ENCODE results near the gene NOX3. TPM values are rescaled to one million over a fixed set of nuclear protein-coding genes. Genes with fewer than 3 reads are reported as not detected.
A peak's percentile ranks its signal among the peaks of the same experiment; 100 is the strongest.

Gene NOX3
- total and polyA plus RNA-seq, 2 experiments from 2014 or later = not detected

DNA sequence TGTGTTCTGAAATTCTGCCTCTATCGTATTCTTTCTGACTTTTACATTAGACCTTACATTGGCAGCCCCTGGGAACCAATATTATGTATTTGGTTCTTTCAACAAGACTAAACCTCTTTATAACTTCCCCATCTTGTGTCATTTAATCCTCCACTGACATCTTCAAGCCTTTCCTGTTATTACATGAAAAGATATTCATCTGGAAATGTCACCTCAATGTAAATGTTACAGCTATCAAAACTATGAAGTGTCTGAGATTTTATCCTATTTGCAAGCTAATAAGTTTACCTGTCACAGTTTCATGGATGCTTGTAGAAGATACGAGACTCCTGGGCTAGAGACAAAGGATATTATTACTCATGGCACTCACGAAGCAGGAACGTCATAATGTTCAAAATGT lies 43.9 kb upstream of the NOX3 start:
- no peaks in the 10 kb centered on the region for H3K79me2 ChIP-seq
- H2AFZ ChIP-seq = no peak overlapping the region

GRCh38 chr6:155498370-155498769 lies 42.7 kb upstream of the NOX3 start:
- Histone ChIP-seq H4K20me1 (ENCODE audit: insufficient read depth, poor library complexity, severe bottlenecking) (no peaks in the 10 kb centered on the region), H3K79me2 (no peaks in the 10 kb centered on the region), H3K4me3 (no peak overlapping the region), H3K9me3 (ENCODE audit: low read depth) (no peaks in the 10 kb centered on the region), H3K27ac (no peak overlapping the region), H3K36me3 (replicated peaks; ENCODE audit: insufficient read depth, low read depth) (no peaks in the 10 kb centered on the region), H3K27me3 (no peaks in the 10 kb centered on the region), H2AFZ (no peak overlapping the region), H3K4me1 (ENCODE audit: insufficient read depth) (peaks cover 9% of the 10 kb centered on the region), H3K4me2 (no peak overlapping the region), H3K9me2 (replicated peaks; ENCODE audit: insufficient read depth) (no peaks in the 10 kb centered on the region)
- no peak for DNase-seq (ENCODE audit: low spot score)
- 97% methylated on average over 2 of the region's 2 CpGs for WGBS (ENCODE audit: low lambda C conversion rate, missing lambda C conversion rate)
- TF ChIP-seq EZH2 (IDR thresholded peaks at IDR 0.05; ENCODE audit: borderline replicate concordance) = no peak
- TF ChIP-seq EZH2phosphoT487 (IDR thresholded peaks at IDR 0.05; ENCODE audit: low read depth, severe bottlenecking, unreplicated experiment) = no peak
- TF ChIP-seq, protein P1, sequence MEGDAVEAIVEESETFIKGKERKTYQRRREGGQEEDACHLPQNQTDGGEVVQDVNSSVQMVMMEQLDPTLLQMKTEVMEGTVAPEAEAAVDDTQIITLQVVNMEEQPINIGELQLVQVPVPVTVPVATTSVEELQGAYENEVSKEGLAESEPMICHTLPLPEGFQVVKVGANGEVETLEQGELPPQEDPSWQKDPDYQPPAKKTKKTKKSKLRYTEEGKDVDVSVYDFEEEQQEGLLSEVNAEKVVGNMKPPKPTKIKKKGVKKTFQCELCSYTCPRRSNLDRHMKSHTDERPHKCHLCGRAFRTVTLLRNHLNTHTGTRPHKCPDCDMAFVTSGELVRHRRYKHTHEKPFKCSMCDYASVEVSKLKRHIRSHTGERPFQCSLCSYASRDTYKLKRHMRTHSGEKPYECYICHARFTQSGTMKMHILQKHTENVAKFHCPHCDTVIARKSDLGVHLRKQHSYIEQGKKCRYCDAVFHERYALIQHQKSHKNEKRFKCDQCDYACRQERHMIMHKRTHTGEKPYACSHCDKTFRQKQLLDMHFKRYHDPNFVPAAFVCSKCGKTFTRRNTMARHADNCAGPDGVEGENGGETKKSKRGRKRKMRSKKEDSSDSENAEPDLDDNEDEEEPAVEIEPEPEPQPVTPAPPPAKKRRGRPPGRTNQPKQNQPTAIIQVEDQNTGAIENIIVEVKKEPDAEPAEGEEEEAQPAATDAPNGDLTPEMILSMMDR (IDR thresholded peaks at IDR 0.05; ENCODE audit: poor library complexity) = no peak

More for the DNA sequence above, 43.9 kb upstream of the NOX3 start:
- Histone ChIP-seq H3K4me1 (ENCODE audit: insufficient read depth) (peaks cover under 1% of the 10 kb centered on the region), H3K4me3 (no peak overlapping the region), H3K9me3 (ENCODE audit: low read depth) (no peaks in the 10 kb centered on the region), H3K27ac (no peak overlapping the region), H3K36me3 (replicated peaks; ENCODE audit: insufficient read depth, low read depth) (no peaks in the 10 kb centered on the region), H3K27me3 (no peaks in the 10 kb centered on the region), H3K4me2 (no peak overlapping the region), H4K20me1 (ENCODE audit: insufficient read depth, poor library complexity, severe bottlenecking) (no peaks in the 10 kb centered on the region), H3K9me2 (replicated peaks; ENCODE audit: insufficient read depth) (no peaks in the 10 kb centered on the region)
- TF ChIP-seq EZH2 (IDR thresholded peaks at IDR 0.05; ENCODE audit: borderline replicate concordance) (no peak), EZH2phosphoT487 (IDR thresholded peaks at IDR 0.05; ENCODE audit: low read depth, severe bottlenecking, unreplicated experiment) (no peak)
- TF ChIP-seq, protein P1 (IDR thresholded peaks at IDR 0.05; ENCODE audit: poor library complexity) = no peak
- DNase-seq (ENCODE audit: low spot score) = no peak
- 87% methylated on average over 4 of the region's 4 CpGs for WGBS (ENCODE audit: low lambda C conversion rate, missing lambda C conversion rate)

DNA sequence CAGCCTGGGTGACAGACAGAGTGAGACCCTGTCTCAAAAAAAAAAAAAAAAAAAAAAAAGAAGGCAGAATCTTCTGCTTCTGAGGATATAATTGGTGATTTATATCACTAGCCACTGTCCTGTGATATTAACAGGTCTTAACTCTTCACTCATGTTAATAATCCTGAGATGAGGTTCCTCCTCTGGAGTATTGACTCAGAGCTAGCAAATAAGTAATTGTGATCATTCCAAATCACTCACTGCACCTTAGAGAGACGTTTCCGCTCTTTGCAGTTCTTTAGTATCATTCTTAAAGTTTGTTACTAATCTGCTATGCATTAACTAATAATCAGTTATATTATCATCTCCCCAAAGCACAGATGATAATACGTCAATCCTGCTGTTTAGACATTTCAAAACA lies 41.6 kb upstream of the NOX3 start:
- Histone ChIP-seq H3K4me1 (ENCODE audit: insufficient read depth) (peaks cover 12% of the 10 kb centered on the region), H3K9me3 (ENCODE audit: low read depth) (no peaks in the 10 kb centered on the region), H3K9me2 (replicated peaks; ENCODE audit: insufficient read depth) (no peaks in the 10 kb centered on the region), H4K20me1 (ENCODE audit: insufficient read depth, poor library complexity, severe bottlenecking) (no peaks in the 10 kb centered on the region), H3K4me3 (no peak overlapping the region), H3K27me3 (no peaks in the 10 kb centered on the region), H3K27ac (no peak overlapping the region), H3K79me2 (no peaks in the 10 kb centered on the region), H3K36me3 (replicated peaks; ENCODE audit: insufficient read depth, low read depth) (no peaks in the 10 kb centered on the region), H2AFZ (no peak overlapping the region), H3K4me2 (no peak overlapping the region)
- no peak for DNase-seq (ENCODE audit: low spot score)
- TF ChIP-seq EZH2phosphoT487 (IDR thresholded peaks at IDR 0.05; ENCODE audit: low read depth, severe bottlenecking, unreplicated experiment) = no peak
- WGBS (ENCODE audit: low lambda C conversion rate, missing lambda C conversion rate) = 86% methylated on average over 3 of the region's 3 CpGs

GRCh38 chr6:155495011-155495768 lies 39.6 kb upstream of the NOX3 start:
- H3K79me2 ChIP-seq = no peaks in the 10 kb centered on the region
- no peaks in the 10 kb centered on the region for H3K9me3 ChIP-seq (ENCODE audit: low read depth)
- H3K4me1 ChIP-seq (ENCODE audit: insufficient read depth) = peaks cover 12% of the 10 kb centered on the region
- no peaks in the 10 kb centered on the region for H3K36me3 ChIP-seq (replicated peaks; ENCODE audit: insufficient read depth, low read depth)
- H3K27ac ChIP-seq = peak overlapping the region; percentile 76
- 83% methylated on average over 11 of the region's 11 CpGs for WGBS (ENCODE audit: low lambda C conversion rate, missing lambda C conversion rate)
- peak; percentile 59 for DNase-seq (ENCODE audit: low spot score)
- H2AFZ ChIP-seq = no peak overlapping the region
- H3K4me2 ChIP-seq = no peak overlapping the region
- H3K9me2 ChIP-seq (replicated peaks; ENCODE audit: insufficient read depth) = no peaks in the 10 kb centered on the region
- no peaks in the 10 kb centered on the region for H3K27me3 ChIP-seq
- no peak overlapping the region for H3K4me3 ChIP-seq
- no peaks in the 10 kb centered on the region for H4K20me1 ChIP-seq (ENCODE audit: insufficient read depth, poor library complexity, severe bottlenecking)
- TF ChIP-seq EZH2phosphoT487 (IDR thresholded peaks at IDR 0.05; ENCODE audit: low read depth, severe bottlenecking, unreplicated experiment) (no peak), EZH2 (IDR thresholded peaks at IDR 0.05; ENCODE audit: borderline replicate concordance) (no peak)
- TF ChIP-seq, protein P1 (IDR thresholded peaks at IDR 0.05; ENCODE audit: poor library complexity) = peak; percentile 45
